ENCODE data around the gene PECR.

GRCh38 chr2:216098421-216099334 is 17.1 kb upstream of the PECR start:
- no peak for TF ChIP-seq ZNF425 (CRISPR knock-in tag; conservative IDR thresholded peaks at IDR 0.05)
- no peak for TF ChIP-seq CTCF (IDR thresholded peaks at IDR 0.05)
- no peak for TF ChIP-seq HMGXB4 (CRISPR knock-in tag; IDR thresholded peaks at IDR 0.05)
- TF ChIP-seq ATF2 (CRISPR knock-in tag; IDR thresholded peaks at IDR 0.05; ENCODE audit: borderline replicate concordance, low read depth): no peak
- TF ChIP-seq ZNF232 (CRISPR knock-in tag; IDR thresholded peaks at IDR 0.05): no peak
- TF ChIP-seq STAT6 (CRISPR knock-in tag; conservative IDR thresholded peaks at IDR 0.05; ENCODE audit: low read depth): no peak
- TF ChIP-seq USF2 (CRISPR knock-in tag; IDR thresholded peaks at IDR 0.05): no peak
- TF ChIP-seq USF1 (CRISPR knock-in tag; IDR thresholded peaks at IDR 0.05): no peak
- TF ChIP-seq E2F5 (CRISPR knock-in tag; IDR thresholded peaks at IDR 0.05): no peak
